GM11168 (cell line): Measurements from ENCODE around the gene PLPP4.

Experiments used
- in situ Hi-C: fragments of 300-500 bp; cut with MboI; formaldehyde crosslinking; loops from one replicate; pipeline ENCODE4 v1.12.0; 2022; ENCODE audit warnings: low sequenced_read_pairs; ENCODE audit not compliant: unreplicated experiment

The PLPP4 gene

GRCh38 chr10:120514035-120514620 is 57.1 kb downstream of the PLPP4 start:
- in situ Hi-C loops, result no loop called here

GRCh38 chr10:120514959-120515358 is 57.9 kb downstream of the PLPP4 start:
- in situ Hi-C loops, result no loop called here

- in situ Hi-C loops, result no loop called here
Measured at GRCh38 chr10:120515741-120516140, 58.7 kb downstream of the PLPP4 start.

- in situ Hi-C loops, result no loop called here
Measured at GRCh38 chr10:120516426-120516825, 59.4 kb downstream of the PLPP4 start.

GRCh38 chr10:120517196-120517595 is 60.2 kb downstream of the PLPP4 start:
- in situ Hi-C loops, result no loop called here

GRCh38 chr10:120517881-120518484 is 61.0 kb downstream of the PLPP4 start:
- in situ Hi-C loops, result no loop called here

- in situ Hi-C loops, result no loop called here
Measured at GRCh38 chr10:120521880-120522279, 64.9 kb downstream of the PLPP4 start.

- in situ Hi-C loops, result no loop called here
Measured at GRCh38 chr10:120527691-120528090, 70.7 kb downstream of the PLPP4 start.

GRCh38 chr10:120530699-120531098 is 73.7 kb downstream of the PLPP4 start:
- in situ Hi-C loops, result no loop called here

- in situ Hi-C loops, result no loop called here
Measured at GRCh38 chr10:120538091-120538490, 81.1 kb downstream of the PLPP4 start.

GRCh38 chr10:120539076-120539475 is 82.0 kb downstream of the PLPP4 start:
- in situ Hi-C loops, result no loop called here

GRCh38 chr10:120540486-120540885 is 83.5 kb downstream of the PLPP4 start:
- in situ Hi-C loops, result no loop called here

GRCh38 chr10:120541984-120542383 is 85.0 kb downstream of the PLPP4 start:
- in situ Hi-C loops, result no loop called here

GRCh38 chr10:120542591-120542990 is 85.6 kb downstream of the PLPP4 start:
- in situ Hi-C loops, result no loop called here

GRCh38 chr10:120543291-120543690 is 86.3 kb downstream of the PLPP4 start:
- in situ Hi-C loops, result no loop called here

GRCh38 chr10:120548210-120548609 is 91.2 kb downstream of the PLPP4 start:
- in situ Hi-C loops, result no loop called here

GRCh38 chr10:120552262-120552661 is 95.2 kb downstream of the PLPP4 start:
- in situ Hi-C loops, result no loop called here

GRCh38 chr10:120553911-120554310 is 96.9 kb downstream of the PLPP4 start:
- in situ Hi-C loops, result no loop called here

GRCh38 chr10:120555436-120555835 is 98.4 kb downstream of the PLPP4 start:
- in situ Hi-C loops, result no loop called here

GRCh38 chr10:120555842-120556532 is 99.0 kb downstream of the PLPP4 start:
- in situ Hi-C loops, result no loop called here

GRCh38 chr10:120557311-120557710 is 100.3 kb downstream of the PLPP4 start:
- in situ Hi-C loops, result no loop called here

- in situ Hi-C loops, result no loop called here
Measured at GRCh38 chr10:120559800-120560199, 102.8 kb downstream of the PLPP4 start.
